B cell (primary cell): ENCODE results near the gene GCNA.

Experiments used
- CTCF ChIP-seq: fragments of 200-600 bp; IDR thresholded peaks from one replicate; pipeline ENCODE4 v1.8.0; 2022; ENCODE audit warnings: antibody characterized with exemption, mild to moderate bottlenecking
- EZH2 ChIP-seq: IDR thresholded peaks from 2 replicates; pipeline ENCODE4 v1.6.1; 2012; ENCODE audit warnings: borderline replicate concordance, low read depth, mild to moderate bottlenecking, moderate library complexity, low read length; ENCODE audit not compliant: insufficient read depth, poor library complexity, severe bottlenecking

- TF ChIP-seq EZH2, result no peak
- TF ChIP-seq CTCF, result no peak
These were observed 34.0 kb downstream of the GCNA start for GRCh38 chrX:71612256-71612655.
